Ovary (tissue), 9 donors: Measurements from ENCODE around the gene CLEC16A. TPM values are rescaled to one million over a fixed set of nuclear protein-coding genes. Genes with fewer than 3 reads are reported as not detected.

Experiments
- DNase-seq, 5 donors: peaks; one replicate each; pipeline ENCODE4 v3.0.0-alpha.2; 2019 to 2020
- H3K27ac ChIP-seq, 2 donors: fragments of 200-600 bp; one replicate each; pipeline versions ENCODE4 v1.5.1 to v1.8.0; 2019 to 2022
- H3K27me3 ChIP-seq: fragments of 200-600 bp; one replicate; pipeline ENCODE4 v1.8.0; 2022
- H3K36me3 ChIP-seq: fragments of 200-600 bp; sonication (generic); one replicate; pipeline ENCODE4 v1.5.1; 2019
- H3K4me1 ChIP-seq: one replicate; pipeline ENCODE4 v1.8.1; 2013; ENCODE audit warnings: mild to moderate bottlenecking, moderate library complexity; ENCODE audit not compliant: insufficient read depth
- H3K4me3 ChIP-seq: fragments of 200-600 bp; sonication (generic); one replicate; pipeline ENCODE4 v1.5.1; 2017
- H3K9me3 ChIP-seq, 2 donors: fragments of 200-600 bp in 1 of 2; sonication (generic) in 1 of 2; one replicate each; pipeline versions ENCODE4 v1.5.1 to v1.8.1; 2013 to 2019; ENCODE audit warnings: mild to moderate bottlenecking in 1 of 2, moderate library complexity in 1 of 2
- EP300 ChIP-seq: sonication (generic); formaldehyde crosslinking; IDR thresholded peaks from one replicate; pipeline ENCODE4 v1.6.1; 2017; ENCODE audit warnings: antibody characterized with exemption
- POLR2A ChIP-seq: fragments of 450-650 bp; IDR thresholded peaks from one replicate; pipeline ENCODE4 v1.6.1; 2017; ENCODE audit warnings: antibody characterized with exemption, mild to moderate bottlenecking, moderate library complexity
- WGBS, 3 donors: extraction: QIAGEN DNeasy Blood & Tissue Kit in 1 of 3; methylation state at CpG; one replicate each; pipeline versions ENCODE4 v1.1.5 to v1.1.7; 2013 to 2017; 5-methylcytosine and 5-hydroxymethylcytosine counted together
- intact Hi-C, 4 donors: fragments of 100-400 bp; cut with DNase I; formaldehyde crosslinking; loops; one replicate each; pipeline versions ENCODE4 v1.11.0 to v1.15.1; 2022 to 2023
- polyA plus RNA-seq, 2 donors: library from polyadenylated mRNA; stranded (reverse); fragments of 200-250 nt in 1 of 2; fragments of 350-450 nt in 1 of 2; fragmentation: Illumina TruSeq in 1 of 2; extraction: RNeasy Lipid Tissue Mini Kit (QIAGEN cat#74804) in 1 of 2; gene quantifications; one replicate each; pipeline ENCODE4 v1.2.3, GENCODE V29; 2013 to 2014
- total RNA-seq, 7 donors: library from RNA; depleted of rRNA in 2 of 7; stranded (reverse); fragments of >200 nt in 2 of 7; fragmentation: NEBNext Ultra II Directional in 3 of 7; extraction: Animal tissue kit (Norgen Biotek cat#: 25700) in 3 of 7; gene quantifications; one replicate each; pipeline versions ENCODE4 v1.1.0 to v1.2.4, GENCODE V29; 2016 to 2023
- TF ChIP-seq, protein P1 (sequence below), 3 donors: fragments of 450-650 bp in 2 of 3; fragments of 200-600 bp in 1 of 3; IDR thresholded peaks; one replicate each; pipeline versions ENCODE4 v1.5.1 to v1.8.0; 2016 to 2022; ENCODE audit warnings: antibody characterized with exemption in 3 of 3, mild to moderate bottlenecking in 1 of 3
- donor health status: DM: no; HTN: no; CAD: no; lungs with moderate emphysema.
- donor health status: DM: no; HTN: no; CAD: no.
- donor health status: Bipolar disorder and iron deficiency.
- donor health status: DM: yes; HTN: yes; CAD: no.
- donor health status: DM: no; HTN: no; CAD: no.
- donor health status: DM: yes; HTN: yes; CAD: no.

The CLEC16A gene
- total and polyA plus RNA-seq, 9 donors: 6.4 to 28.1 (median 16.5) TPM

DNA sequence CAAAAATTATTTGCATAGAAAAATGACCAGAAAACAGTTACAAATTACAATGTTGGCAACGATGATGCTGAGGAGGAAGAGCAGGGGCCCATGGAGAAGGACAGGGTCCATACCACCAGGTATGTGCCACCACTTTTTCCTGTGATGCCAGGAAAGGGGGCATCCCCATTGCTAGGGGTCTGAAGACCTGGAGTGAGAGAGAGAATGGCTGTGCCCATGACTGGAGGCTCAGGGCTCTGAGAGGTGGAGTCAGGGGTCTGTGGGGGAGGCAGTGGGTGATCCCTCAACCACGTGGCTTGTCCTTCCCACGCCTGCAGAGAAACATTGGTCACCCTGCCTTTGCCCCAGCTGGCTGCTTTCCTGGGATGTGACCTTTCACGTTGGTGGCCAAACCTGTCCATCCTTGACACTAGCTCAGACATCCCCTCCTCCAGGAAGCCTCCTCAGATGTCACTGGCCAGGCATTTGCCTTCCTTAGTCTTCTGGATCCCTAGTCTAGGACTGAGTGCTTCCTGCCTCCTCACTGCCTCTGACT lies 260.2 kb downstream of the CLEC16A start:
- intact Hi-C loops: no loop called here
- TF ChIP-seq, protein P1, sequence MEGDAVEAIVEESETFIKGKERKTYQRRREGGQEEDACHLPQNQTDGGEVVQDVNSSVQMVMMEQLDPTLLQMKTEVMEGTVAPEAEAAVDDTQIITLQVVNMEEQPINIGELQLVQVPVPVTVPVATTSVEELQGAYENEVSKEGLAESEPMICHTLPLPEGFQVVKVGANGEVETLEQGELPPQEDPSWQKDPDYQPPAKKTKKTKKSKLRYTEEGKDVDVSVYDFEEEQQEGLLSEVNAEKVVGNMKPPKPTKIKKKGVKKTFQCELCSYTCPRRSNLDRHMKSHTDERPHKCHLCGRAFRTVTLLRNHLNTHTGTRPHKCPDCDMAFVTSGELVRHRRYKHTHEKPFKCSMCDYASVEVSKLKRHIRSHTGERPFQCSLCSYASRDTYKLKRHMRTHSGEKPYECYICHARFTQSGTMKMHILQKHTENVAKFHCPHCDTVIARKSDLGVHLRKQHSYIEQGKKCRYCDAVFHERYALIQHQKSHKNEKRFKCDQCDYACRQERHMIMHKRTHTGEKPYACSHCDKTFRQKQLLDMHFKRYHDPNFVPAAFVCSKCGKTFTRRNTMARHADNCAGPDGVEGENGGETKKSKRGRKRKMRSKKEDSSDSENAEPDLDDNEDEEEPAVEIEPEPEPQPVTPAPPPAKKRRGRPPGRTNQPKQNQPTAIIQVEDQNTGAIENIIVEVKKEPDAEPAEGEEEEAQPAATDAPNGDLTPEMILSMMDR (IDR thresholded peaks at IDR 0.05): no peak
- TF ChIP-seq EP300: no peak
- TF ChIP-seq POLR2A: no peak
- no peaks in the 10 kb centered on the region for H3K36me3 ChIP-seq
- no peak overlapping the region for H3K4me3 ChIP-seq
- H3K27me3 ChIP-seq: no peaks in the 10 kb centered on the region
- no peaks in the 10 kb centered on the region for H3K4me1 ChIP-seq
- WGBS, 3 donors: 49 to 59% (median 57%) methylated on average over 4 of the region's 4 CpGs
- H3K27ac ChIP-seq: no peak overlapping the region
- H3K9me3 ChIP-seq: no peaks in the 10 kb centered on the region
- no peak for DNase-seq

DNA sequence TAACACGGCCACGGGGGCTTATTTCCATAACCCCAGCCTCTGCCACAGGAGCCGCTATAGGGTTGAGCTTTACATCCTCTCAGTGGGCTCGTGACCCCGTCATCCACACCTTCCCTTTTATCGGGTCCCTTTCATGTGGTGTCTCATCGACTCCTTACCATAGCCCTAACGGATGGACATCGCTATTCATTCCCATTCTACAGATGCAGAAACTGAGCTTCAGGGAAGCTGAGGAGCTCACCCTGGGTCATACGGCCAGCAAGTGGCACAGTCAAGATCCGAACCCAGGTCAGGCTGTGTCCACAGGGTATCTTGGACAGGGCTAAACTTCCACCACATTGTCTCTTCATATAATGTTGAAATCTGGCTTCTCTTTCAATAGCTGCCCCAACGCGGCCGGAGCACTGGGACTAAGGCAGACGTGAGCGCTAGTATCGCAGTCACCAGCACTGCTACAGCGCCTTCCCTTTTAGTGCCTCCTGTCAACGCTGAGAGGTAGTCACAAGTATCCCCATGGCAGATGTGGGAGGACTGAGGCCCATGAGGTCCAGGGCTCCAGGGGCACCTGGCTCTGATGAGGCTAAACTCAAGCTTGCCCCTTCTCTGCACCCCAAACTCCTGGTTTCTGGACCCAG lies 260.8 kb downstream of the CLEC16A start:
- H3K4me1 ChIP-seq: no peaks in the 10 kb centered on the region
- no peaks in the 10 kb centered on the region for H3K27me3 ChIP-seq
- WGBS, 3 donors: 89 to 93% (median 90%) methylated on average over 19 of the region's 19 CpGs
- DNase-seq: no peak
- TF ChIP-seq POLR2A (no peak), EP300 (no peak)
- TF ChIP-seq, protein P1 (IDR thresholded peaks at IDR 0.05): no peak
- intact Hi-C loops: no loop called here
- no peak overlapping the region for H3K4me3 ChIP-seq
- no peaks in the 10 kb centered on the region for H3K36me3 ChIP-seq
- no peak overlapping the region for H3K27ac ChIP-seq
- H3K9me3 ChIP-seq: no peaks in the 10 kb centered on the region

DNA sequence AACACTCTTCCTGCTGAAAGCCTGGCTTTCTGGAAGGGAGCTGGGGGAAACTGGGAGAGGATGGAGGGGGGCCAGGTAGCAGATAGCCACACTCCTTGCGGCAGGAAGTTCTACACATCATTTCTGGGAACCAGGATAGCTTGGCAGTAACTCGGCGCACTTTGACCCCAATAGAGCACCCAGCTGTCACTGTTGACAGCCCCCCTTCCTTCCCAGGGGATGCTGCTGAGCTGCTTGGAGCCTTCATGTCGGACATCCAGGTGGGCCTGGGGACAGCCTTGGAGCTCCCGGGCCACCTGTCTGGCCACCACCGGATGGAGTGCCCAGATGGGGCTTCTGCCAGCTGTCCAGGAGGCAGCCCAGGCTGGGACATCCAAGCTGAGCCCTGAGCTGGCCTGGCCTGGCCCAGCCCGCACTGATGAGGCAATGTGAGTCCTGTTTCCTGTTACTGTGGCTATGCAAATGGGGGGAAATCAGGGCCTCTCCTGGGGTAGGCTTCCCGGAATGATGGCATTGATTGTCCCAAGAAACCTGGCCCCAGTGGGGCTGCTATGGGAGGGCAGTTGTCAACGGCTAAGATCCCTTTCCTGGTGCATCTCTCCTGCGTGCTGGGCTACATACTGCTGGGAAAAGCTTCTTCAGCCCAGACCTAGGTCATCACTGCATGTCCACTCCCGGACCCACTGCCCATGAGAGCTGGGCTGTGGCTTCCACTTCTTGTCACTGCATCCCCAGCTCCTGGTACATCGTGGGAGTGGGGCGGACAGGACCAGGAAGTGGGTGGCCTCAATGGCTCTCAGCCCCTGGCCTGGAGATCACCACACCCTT lies 261.6 kb downstream of the CLEC16A start:
- no peaks in the 10 kb centered on the region for H3K9me3 ChIP-seq
- H3K27ac ChIP-seq: no peak overlapping the region
- peak; percentile 7 for TF ChIP-seq EP300
- no peak for TF ChIP-seq POLR2A
- TF ChIP-seq, protein P1 (IDR thresholded peaks at IDR 0.05): no peak
- H3K36me3 ChIP-seq: no peaks in the 10 kb centered on the region
- no peaks in the 10 kb centered on the region for H3K4me1 ChIP-seq
- H3K4me3 ChIP-seq: no peak overlapping the region
- H3K27me3 ChIP-seq: no peaks in the 10 kb centered on the region
- intact Hi-C loops: no loop called here
- DNase-seq: peak in 1 of 5 donors; percentile 40
- WGBS, 3 donors: 61 to 64% (median 64%) methylated on average over 11 to 13 of the region's 13 CpGs

DNA sequence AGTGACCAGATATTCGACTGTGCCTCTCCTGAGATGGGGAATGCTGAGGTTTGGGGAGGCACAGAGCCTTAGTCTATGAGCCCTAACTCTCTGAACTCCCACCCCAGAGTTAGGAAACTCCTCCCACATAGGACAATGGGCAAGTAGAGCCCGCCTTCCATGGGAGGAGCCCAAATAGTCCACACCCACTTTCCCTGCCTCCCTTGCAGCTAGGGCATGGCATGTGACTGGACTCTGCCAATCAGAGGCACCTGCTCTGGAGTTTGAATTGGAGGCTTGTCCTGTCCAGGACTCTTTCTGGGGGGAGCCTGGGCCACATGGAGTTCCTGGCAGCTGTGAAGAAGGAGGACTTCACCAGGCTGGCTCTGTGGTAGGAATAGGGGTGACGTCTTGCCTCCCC lies 263.3 kb downstream of the CLEC16A start:
- TF ChIP-seq EP300: no peak
- TF ChIP-seq, protein P1 (IDR thresholded peaks at IDR 0.05): no peak
- H3K27me3 ChIP-seq: no peaks in the 10 kb centered on the region
- 93 to 96% (median 96%) methylated on average over 3 of the region's 3 CpGs for WGBS, 3 donors
- peaks cover 3% of the 10 kb centered on the region for H3K4me1 ChIP-seq
- no peak overlapping the region for H3K27ac ChIP-seq
- H3K9me3 ChIP-seq: no peaks in the 10 kb centered on the region
- DNase-seq: no peak
- H3K4me3 ChIP-seq: no peak overlapping the region
- H3K36me3 ChIP-seq: no peaks in the 10 kb centered on the region
- intact Hi-C loops: no loop called here
